ENCODE measurements around the gene TET3. TPM values are rescaled to one million over a fixed set of nuclear protein-coding genes. Genes with fewer than 3 reads are reported as not detected.

TET3 gene
- total and polyA plus RNA-seq, 2 of the 8 experiments (the other 6 are each of a cell fraction or from before 2014, with no cell fraction given) = 4.5 to 21.1 TPM

DNA sequence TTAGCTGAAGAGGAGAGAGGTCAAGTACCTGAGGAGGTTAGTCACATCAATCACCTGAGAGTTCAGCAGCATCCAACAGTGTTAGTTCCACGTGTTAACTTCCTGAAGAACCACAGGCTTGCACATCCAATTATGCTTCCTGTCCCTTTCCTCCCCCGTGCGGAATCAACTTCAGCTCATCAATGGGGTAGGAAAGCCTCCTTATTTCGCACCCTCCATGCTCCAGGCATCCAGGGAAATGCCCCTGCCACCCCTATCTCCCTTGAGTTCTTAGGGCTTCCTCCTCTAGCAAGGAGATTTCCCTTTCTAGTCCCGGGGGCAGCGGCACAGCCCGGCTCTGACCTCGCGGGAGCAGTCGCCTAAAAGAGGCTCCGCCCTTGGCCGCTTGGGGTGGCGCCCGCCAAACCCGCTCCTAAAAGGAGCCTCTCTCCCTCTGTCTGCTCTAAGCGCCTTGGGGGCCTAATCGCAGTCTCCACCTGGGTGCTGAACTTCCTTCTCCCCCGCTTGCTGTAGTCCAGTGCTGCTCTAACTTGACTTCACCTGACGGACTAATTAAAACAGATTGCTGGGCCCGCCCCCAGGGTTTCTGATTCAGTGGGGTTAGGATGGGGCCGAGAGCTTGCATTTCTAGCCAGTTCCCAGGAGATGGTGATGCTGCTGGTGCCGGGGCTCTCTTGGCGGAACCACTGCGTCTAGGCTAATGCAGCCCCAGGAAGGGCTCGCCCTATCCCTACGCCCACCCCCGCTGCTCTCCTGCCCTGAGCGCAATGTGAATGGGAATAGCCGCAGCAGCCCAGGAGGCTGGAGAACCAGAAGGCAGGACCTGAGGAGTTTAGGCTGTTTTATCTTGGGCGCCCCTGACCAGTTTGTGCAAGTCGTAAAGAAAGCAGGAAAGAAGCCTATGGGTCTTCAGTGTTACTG, 3.4 kb upstream of the TET3 start (continued):
- TF ChIP-seq, protein P1, sequence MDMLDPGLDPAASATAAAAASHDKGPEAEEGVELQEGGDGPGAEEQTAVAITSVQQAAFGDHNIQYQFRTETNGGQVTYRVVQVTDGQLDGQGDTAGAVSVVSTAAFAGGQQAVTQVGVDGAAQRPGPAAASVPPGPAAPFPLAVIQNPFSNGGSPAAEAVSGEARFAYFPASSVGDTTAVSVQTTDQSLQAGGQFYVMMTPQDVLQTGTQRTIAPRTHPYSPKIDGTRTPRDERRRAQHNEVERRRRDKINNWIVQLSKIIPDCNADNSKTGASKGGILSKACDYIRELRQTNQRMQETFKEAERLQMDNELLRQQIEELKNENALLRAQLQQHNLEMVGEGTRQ (IDR thresholded peaks at IDR 0.05; ENCODE audit: low read length) = no peak
- TF ChIP-seq ZNF274 (IDR thresholded peaks at IDR 0.05; ENCODE audit: borderline replicate concordance, extremely low read depth, low read length) (no peak), RXRA (IDR thresholded peaks at IDR 0.05; ENCODE audit: insufficient read depth, low read depth, low read length) (no peak), CBX8 (IDR thresholded peaks at IDR 0.05; ENCODE audit: borderline replicate concordance, low read depth, low read length) (no peak), CHD1 (IDR thresholded peaks at IDR 0.05; ENCODE audit: low read depth, low read length) (no peak), KDM4A (IDR thresholded peaks at IDR 0.05; ENCODE audit: low read depth, low read length, severe bottlenecking) (peak; percentile 65), TBP (IDR thresholded peaks at IDR 0.05; ENCODE audit: low read depth, low read length) (peak; percentile 46), BACH1 (IDR thresholded peaks at IDR 0.05; ENCODE audit: low read length) (no peak), SIX5 (IDR thresholded peaks at IDR 0.05; ENCODE audit: low read depth, low read length) (no peak), SP1 (IDR thresholded peaks at IDR 0.05; ENCODE audit: low read depth, low read length) (no peak), SUZ12 (IDR thresholded peaks at IDR 0.05; ENCODE audit: low read length) (no peak), CBX5 (IDR thresholded peaks at IDR 0.05; ENCODE audit: low read depth, low read length) (no peak), CEBPB (IDR thresholded peaks at IDR 0.05; ENCODE audit: low read depth, low read length) (no peak), TAF7 (optimal IDR thresholded peaks at IDR 0.05; ENCODE audit: borderline replicate concordance, low read depth, low read length) (peak; percentile 28), HDAC2 (IDR thresholded peaks at IDR 0.05; ENCODE audit: borderline replicate concordance in 1 of 2, low read depth in 2 of 2, low read length in 2 of 2) (no peak; a peak in 1 of 4 replicates), TCF12 (IDR thresholded peaks at IDR 0.05; ENCODE audit: low read depth, low read length) (no peak), BRCA1 (IDR thresholded peaks at IDR 0.05; ENCODE audit: low read depth, low read length) (no peak), JUN (IDR thresholded peaks at IDR 0.05; ENCODE audit: low read depth, low read length) (no peak)
- TF ChIP-seq, protein P2, sequence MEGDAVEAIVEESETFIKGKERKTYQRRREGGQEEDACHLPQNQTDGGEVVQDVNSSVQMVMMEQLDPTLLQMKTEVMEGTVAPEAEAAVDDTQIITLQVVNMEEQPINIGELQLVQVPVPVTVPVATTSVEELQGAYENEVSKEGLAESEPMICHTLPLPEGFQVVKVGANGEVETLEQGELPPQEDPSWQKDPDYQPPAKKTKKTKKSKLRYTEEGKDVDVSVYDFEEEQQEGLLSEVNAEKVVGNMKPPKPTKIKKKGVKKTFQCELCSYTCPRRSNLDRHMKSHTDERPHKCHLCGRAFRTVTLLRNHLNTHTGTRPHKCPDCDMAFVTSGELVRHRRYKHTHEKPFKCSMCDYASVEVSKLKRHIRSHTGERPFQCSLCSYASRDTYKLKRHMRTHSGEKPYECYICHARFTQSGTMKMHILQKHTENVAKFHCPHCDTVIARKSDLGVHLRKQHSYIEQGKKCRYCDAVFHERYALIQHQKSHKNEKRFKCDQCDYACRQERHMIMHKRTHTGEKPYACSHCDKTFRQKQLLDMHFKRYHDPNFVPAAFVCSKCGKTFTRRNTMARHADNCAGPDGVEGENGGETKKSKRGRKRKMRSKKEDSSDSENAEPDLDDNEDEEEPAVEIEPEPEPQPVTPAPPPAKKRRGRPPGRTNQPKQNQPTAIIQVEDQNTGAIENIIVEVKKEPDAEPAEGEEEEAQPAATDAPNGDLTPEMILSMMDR (IDR thresholded peaks at IDR 0.05; ENCODE audit: control extremely low read depth in 1 of 3, insufficient read depth in 1 of 3, low read depth in 1 of 3, low read length in 3 of 3) = peak in 1 of 3 experiments; percentile 29; a peak in 2 of 4 replicates
- TF ChIP-seq, protein P3, sequence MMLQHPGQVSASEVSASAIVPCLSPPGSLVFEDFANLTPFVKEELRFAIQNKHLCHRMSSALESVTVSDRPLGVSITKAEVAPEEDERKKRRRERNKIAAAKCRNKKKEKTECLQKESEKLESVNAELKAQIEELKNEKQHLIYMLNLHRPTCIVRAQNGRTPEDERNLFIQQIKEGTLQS (IDR thresholded peaks at IDR 0.05; ENCODE audit: insufficient read depth, low read depth, low read length) = no peak

Measured in H1 (cell line).